SJSA1 (cell line): ENCODE measurements around the gene SRRM5. TPM values are rescaled to one million over a fixed set of nuclear protein-coding genes. Genes with fewer than 3 reads are reported as not detected.
"Not testable (repeated sequence)": the region's sequence is repeated elsewhere in the genome, so short reads cannot be mapped to it uniquely, and the experiment has no call there.

ENCODE experiments used
- DNase-seq, 2 experiments: peaks; one replicate each; pipeline ENCODE4 v3.0.0-alpha.2; 2015 to 2020; ENCODE audit warnings: low spot score in 2 of 2, low read depth in 1 of 2
- H3K27ac ChIP-seq: fragments of 250-450 bp; sonication (Bioruptor Pico); 2 replicates; pipeline ENCODE4 v1.5.1; 2020; ENCODE audit warnings: mild to moderate bottlenecking, moderate library complexity
- H3K27me3 ChIP-seq: fragments of 250-450 bp; sonication (Bioruptor Pico); replicated peaks from 2 replicates; pipeline ENCODE4 v1.5.1; 2020; ENCODE audit warnings: mild to moderate bottlenecking, moderate library complexity
- H3K36me3 ChIP-seq: fragments of 250-450 bp; sonication (Bioruptor Pico); 2 replicates; pipeline ENCODE4 v1.5.1; 2020; ENCODE audit warnings: mild to moderate bottlenecking
- H3K4me1 ChIP-seq: fragments of 250-450 bp; sonication (Bioruptor Pico); replicated peaks from 2 replicates; pipeline ENCODE4 v1.6.1; 2021; ENCODE audit warnings: mild to moderate bottlenecking
- H3K4me3 ChIP-seq: fragments of 250-450 bp; sonication (Bioruptor Pico); 2 replicates; pipeline ENCODE4 v1.5.1; 2020; ENCODE audit warnings: mild to moderate bottlenecking
- H3K9me3 ChIP-seq: fragments of 250-450 bp; sonication (Bioruptor Pico); replicated peaks from 2 replicates; pipeline ENCODE4 v1.5.1; 2020; ENCODE audit warnings: mild to moderate bottlenecking
- total RNA-seq: library from RNA; depleted of rRNA; stranded (reverse); fragments of >200 nt; shearing (Covaris generic); gene quantifications from 2 replicates; pipeline ENCODE4 v1.2.3, GENCODE V29; 2014

The SRRM5 gene
- total RNA-seq, 1 experiment from 2014 or later = not detected

DNA sequence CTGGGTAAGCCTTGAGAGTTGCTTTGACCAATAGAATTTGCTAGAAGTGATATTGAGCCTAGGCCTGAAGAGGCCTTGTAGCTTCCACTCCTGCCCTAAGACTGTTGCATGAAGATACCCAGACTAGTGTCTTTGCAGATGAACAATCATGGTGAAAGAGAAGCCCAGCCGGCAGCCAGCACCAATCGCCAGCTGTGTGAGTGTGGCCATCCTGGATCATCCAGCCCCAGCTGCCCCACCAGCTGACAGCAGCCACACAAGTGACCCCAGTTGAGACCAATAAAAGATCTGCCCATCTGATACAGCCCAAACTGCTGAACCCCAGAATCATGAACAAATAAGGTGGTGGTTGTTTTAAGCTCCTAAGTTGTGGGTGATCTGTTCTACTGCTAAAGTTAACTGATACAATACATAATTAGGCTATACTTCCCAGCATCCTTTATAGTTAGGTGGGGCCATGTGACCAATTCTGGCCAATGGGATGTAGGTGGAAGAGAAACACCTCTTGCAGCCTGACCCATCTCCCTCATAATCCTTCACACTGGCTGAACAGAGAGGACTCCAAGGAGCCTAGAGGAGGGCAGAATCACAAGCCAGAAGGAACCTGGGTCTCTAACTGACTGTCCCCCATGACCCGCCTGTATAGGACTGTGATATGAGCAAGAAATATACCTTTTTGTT lies 16.9 kb downstream of the SRRM5 start:
- peaks cover 14% of the 10 kb centered on the region; the same call in 1 of the 2 replicates for H3K27me3 ChIP-seq
- no peak overlapping the region for H3K27ac ChIP-seq
- no peak overlapping the region for H3K4me3 ChIP-seq
- no peaks in the 10 kb centered on the region for H3K36me3 ChIP-seq
- no peak for DNase-seq
- no peaks in the 10 kb centered on the region for H3K9me3 ChIP-seq
- H3K4me1 ChIP-seq = no peaks in the 10 kb centered on the region

DNA sequence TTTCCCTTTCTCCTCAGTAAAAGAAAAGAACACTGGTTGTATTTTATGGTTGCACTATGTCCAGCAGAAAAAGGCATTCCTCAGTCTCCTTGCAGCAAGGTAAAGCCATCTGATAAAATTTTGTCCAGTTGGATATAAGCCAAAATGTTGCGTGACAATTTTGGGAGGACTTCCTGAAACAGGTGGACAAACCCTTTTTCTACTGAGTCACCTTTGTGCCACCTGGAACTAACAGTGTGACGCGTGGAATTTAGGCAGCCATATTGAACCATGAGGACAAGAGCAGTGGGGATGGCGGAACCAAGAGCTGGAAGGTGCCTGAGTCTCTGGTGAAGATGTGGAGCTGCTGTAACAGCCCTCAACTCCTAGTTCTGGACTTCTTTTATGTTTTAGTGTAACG lies 19.6 kb downstream of the SRRM5 start:
- Histone ChIP-seq H3K36me3 (no peaks in the 10 kb centered on the region), H3K27ac (no peak overlapping the region), H3K4me3 (no peak overlapping the region), H3K4me1 (no peaks in the 10 kb centered on the region), H3K9me3 (no peaks in the 10 kb centered on the region), H3K27me3 (peaks cover 23% of the 10 kb centered on the region; the same call in 1 of the 2 replicates)
- DNase-seq = no peak

DNA sequence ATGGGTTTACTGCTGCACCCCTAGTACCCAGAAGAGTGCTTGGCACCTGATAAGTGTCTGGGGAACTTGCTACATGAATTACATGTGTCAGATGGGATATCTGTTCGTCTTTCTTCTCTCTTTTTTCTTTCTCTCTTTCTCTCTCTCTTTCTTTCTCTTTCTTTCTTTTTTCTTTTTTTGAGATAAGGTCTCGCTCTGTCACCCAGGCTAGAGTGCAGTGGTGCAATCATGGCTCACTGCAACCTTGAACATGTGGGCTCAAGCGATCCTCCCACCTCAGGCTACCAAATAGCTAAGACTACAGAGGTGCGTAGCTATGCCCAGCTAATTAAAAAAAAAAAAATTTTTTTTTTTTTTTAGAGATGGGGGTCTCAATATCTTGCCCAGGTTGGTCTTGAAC lies 21.6 kb downstream of the SRRM5 start:
- Histone ChIP-seq H3K36me3 (no peaks in the 10 kb centered on the region), H3K9me3 (no peaks in the 10 kb centered on the region), H3K27me3 (peaks cover 40% of the 10 kb centered on the region), H3K27ac (no peak overlapping the region), H3K4me1 (no peaks in the 10 kb centered on the region), H3K4me3 (no peak overlapping the region)
- DNase-seq = no peak

DNA sequence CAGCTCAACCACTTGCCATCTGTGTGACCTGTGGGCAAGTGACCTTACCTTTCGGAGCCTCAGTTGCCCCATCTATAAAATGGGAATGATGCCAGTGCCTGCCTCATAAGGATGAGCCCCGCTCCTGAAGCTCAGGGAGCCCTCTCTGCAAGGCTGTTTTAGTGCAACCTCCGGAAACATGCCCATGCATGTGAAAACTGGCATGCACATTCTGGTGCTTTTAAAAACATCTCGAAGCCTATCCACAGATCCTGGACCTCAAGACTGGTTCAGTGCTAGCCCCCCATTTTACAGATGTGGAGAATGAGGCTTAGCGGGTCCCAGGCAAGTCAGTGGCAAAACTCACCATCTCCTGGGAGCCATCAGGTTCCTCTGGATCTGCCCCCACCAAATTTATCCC lies 22.2 kb downstream of the SRRM5 start:
- no peak overlapping the region for H3K27ac ChIP-seq
- no peak overlapping the region for H3K4me3 ChIP-seq
- no peaks in the 10 kb centered on the region for H3K4me1 ChIP-seq
- no peak for DNase-seq
- no peaks in the 10 kb centered on the region for H3K9me3 ChIP-seq
- no peaks in the 10 kb centered on the region for H3K36me3 ChIP-seq
- peaks cover 45% of the 10 kb centered on the region for H3K27me3 ChIP-seq

DNA sequence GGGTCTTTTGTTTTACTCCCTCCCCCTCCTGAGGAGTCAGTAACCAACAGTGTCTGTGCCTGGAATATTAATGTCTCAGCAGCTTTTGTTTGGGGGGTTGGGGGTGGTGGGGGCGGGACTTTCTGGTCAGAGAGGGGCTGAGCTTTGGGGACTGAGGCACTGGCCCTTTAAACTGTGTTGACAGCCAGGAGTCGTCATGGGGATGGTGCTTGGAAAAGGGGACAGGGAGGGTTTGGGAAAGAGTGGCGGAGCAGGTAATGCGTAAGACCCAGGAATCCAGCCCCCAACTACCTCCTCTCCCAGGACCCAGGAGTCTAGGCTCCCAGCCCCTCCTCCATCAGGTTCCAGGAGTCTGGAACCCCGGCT lies 22.6 kb downstream of the SRRM5 start:
- DNase-seq = no peak
- H3K36me3 ChIP-seq = no peaks in the 10 kb centered on the region
- peaks cover 44% of the 10 kb centered on the region for H3K27me3 ChIP-seq
- no peak overlapping the region for H3K4me3 ChIP-seq
- H3K27ac ChIP-seq = no peak overlapping the region
- H3K4me1 ChIP-seq = 0 out of 2 replicates have a peak, but pooled peaks cover 3% of the 10 kb centered on the region
- H3K9me3 ChIP-seq = no peaks in the 10 kb centered on the region

DNA sequence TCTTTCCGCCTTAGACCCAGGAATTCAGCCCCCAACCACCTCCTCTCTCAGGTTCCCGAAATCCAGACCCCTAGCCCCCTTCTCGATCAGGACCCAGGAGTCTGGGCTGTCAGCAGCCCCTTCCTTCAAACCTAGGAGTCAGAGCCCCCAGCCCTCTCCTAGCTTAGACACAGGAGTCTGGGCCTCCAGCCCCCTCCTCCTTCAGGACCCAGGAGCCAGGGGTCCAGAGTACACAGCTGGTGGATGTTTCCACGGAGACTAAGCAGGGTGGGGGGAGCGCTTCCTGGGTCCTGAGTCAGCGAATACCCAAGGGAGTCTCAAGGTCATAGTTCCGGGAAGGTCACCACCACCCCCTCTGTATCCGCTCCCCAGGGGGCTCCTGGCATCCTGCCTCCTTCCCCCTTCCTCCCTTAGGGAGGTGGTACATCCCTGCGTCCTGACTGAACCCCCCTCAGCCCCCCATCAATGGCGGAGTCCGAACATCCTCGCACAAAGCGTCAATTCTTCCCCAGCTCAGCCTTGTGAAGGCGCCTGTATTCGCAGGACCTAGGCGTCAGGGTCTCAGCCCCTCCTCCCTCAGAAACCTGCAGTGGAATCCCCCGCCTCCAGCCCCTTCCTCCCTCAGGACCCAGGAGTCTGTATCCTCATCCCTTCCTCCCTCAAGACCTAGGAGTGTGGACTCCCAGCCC lies 23.1 kb downstream of the SRRM5 start:
- H3K4me3 ChIP-seq = no peak overlapping the region
- peaks cover 5% of the 10 kb centered on the region for H3K4me1 ChIP-seq
- H3K9me3 ChIP-seq = no peaks in the 10 kb centered on the region
- H3K27me3 ChIP-seq = peaks cover 46% of the 10 kb centered on the region
- no peak overlapping the region for H3K27ac ChIP-seq
- no peaks in the 10 kb centered on the region for H3K36me3 ChIP-seq
- no peak for DNase-seq

DNA sequence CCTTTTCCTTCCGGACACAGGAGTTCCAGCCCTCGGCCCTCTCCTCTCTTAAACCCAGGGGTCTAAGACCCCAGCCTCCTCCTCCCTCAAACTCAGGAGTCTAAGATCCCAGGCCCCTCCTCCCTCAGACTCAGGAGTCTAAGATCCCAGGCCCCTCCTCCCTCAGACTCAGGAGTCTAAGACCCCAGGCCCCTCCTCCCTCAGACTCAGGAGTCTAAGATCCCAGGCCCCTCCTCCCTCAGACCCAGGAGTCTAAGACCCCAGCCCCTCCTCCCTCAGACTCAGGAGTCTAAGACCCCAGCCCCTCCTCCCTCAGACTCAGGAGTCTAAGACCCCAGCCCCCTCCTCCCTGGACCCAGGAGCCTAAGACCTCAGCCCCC lies 23.7 kb downstream of the SRRM5 start:
- H3K4me3 ChIP-seq, H3K27ac ChIP-seq, DNase-seq, H3K36me3 ChIP-seq, H3K4me1 ChIP-seq, H3K9me3 ChIP-seq: not testable (repeated sequence)
- H3K27me3 ChIP-seq = peaks cover 50% of the 10 kb centered on the region

DNA sequence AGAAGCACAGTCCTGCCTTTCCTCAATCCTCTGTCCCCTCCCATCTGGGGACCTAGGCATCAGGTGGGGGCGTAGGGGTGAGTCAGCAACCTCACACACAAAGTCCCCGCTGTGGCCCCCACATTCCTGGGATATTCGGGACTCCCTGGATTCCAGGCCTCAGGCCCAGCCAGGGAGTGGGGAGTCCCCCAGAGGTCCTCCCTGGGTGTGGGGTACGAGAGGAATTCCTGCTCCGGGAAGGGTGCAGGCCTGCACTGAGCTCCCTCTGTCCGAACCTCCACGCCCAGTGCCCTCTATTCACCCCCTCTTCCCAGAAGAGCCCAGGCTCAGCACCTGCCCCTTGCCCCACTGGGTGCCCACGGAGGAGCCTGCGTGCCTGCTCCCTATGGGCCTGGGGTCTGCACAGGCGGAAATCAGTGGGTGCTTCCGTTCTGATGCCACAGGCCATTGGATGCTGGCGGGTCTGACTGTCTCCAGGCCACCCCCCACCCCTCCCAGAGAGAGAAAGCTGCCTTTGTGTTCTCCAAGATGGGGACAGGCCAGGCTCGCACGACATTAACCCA lies 24.3 kb downstream of the SRRM5 start:
- Histone ChIP-seq H3K36me3 (no peaks in the 10 kb centered on the region), H3K4me1 (peaks cover 7% of the 10 kb centered on the region), H3K27me3 (peaks cover 50% of the 10 kb centered on the region), H3K4me3 (no peak overlapping the region), H3K9me3 (no peaks in the 10 kb centered on the region), H3K27ac (no peak overlapping the region)
- no peak for DNase-seq

DNA sequence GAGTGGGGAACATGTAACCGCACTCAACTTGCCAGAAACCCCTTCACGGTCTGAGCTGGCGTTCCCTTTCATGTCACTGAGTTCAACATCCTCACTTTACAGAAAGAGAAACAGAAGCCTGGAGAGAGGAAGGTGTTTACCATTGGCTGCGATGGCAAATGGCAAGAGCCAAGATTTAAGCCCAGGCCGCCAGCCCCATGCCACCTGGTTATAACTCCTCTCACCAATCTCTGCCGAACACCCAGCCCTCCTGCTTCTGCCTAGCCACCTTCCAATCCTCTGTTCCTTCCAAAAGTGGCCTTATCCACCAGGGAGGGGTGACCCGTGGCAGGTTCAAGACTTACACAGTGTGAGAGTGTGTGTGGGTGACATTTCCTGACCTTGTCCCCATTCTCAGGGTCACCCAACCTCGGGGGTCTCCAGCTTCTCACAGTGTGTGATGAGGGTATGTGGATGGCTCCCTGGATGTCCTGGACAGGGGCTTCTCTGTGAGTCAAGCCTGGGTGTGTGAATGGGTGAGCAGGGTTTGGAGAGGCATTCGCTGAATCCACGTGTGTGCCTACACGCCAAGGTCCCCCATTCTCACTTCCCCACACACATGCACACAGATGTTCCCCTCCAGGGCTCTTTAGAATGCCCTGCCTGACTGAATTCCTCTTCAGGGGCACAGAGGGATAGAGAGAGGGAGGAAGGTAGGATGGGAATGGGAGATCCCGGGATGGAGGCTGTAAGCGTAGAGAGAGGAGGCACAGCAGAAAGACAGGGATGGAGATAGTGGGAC lies 26.5 kb downstream of the SRRM5 start:
- Histone ChIP-seq H3K9me3 (no peaks in the 10 kb centered on the region), H3K4me1 (peaks cover 7% of the 10 kb centered on the region), H3K4me3 (no peak overlapping the region), H3K27me3 (peaks cover 46% of the 10 kb centered on the region), H3K36me3 (no peaks in the 10 kb centered on the region), H3K27ac (no peak overlapping the region)
- DNase-seq = no peak

DNA sequence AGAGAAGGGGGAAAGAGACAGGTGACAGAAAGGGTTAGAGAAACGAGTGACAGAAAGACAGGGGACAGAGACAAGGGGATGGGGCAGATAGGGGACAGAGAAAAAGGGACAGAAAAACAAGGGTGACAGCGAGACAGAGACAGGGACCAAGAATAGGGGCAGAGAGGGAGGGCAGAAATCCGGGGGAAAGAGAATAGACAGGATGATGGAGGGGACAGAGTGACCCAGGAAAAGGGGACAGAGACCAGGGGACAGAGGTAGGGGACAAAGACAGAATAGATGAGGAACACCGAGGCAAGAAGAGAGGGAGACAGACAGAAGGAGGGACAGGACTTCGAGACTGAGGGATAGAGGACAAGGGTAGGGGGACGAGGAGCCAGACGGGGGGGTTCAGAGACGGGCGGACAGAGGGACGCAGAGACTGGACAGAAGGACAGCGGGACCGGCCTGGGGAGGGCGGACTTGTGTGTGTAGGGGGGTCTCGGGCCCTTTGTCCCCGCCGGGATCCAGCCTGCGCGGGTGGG lies 27.2 kb downstream of the SRRM5 start:
- no peak for DNase-seq
- Histone ChIP-seq H3K27me3 (peaks cover 44% of the 10 kb centered on the region), H3K4me1 (peaks cover 7% of the 10 kb centered on the region), H3K9me3 (no peaks in the 10 kb centered on the region), H3K27ac (no peak overlapping the region), H3K36me3 (no peaks in the 10 kb centered on the region), H3K4me3 (no peak overlapping the region)

DNA sequence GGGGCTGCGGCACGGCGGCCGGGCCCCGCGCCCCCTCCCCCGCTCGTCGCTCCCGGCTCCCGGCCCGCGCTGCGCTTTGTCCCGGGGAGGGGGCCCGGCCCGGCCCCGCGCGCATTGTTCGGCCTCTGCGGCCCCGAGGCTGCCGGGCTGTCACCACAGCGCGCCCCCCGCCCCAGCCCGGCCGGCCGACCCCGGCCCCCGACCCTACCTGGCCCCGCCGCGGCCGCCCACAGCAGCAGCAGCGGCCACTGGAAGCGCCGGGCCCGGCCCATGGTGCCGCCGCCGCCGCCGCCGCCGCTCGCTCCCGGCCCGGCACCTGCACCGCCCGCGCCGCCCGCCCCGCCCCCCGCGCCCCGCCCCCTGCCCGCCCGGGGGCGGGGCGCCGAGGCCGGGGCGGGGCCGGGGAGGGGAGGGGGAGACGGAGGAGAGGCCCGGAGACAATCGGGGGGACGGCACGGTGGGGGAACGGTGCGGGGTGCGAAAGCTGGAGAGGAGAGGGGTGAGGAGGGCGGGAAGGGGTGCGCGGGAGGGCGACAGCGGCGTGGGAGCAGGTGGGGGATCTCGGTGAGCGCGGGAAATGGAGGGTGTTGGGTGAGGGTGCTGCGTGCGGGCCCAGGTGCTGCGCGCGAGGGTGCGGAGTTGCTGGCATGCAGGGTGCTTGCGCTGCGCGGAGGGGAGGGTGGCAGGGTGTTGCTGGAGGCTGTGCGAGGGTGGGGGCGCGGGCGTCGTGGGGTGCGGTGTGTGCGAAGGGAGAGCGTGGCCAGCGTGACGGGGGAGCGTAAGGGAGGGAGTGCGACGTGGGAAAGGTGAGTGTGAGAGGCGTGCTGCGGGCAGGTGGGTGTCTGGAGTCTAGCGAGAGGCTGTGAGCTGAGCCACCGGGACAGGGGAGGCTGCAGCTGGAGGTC lies 27.9 kb downstream of the SRRM5 start, which contains the start of gene CADM4:
Gene CADM4, minus strand, starts transcription at position 332 of the 905 bp plus-strand sequence. Its CDS starts 60 bp downstream, at position 272.
- Histone ChIP-seq H3K27ac (no peak within 1 kb of the TSS), H3K36me3 (no peaks in the 10 kb centered on the region), H3K27me3 (peaks cover 41% of the 10 kb centered on the region), H3K4me1 (peaks cover 7% of the 10 kb centered on the region), H3K9me3 (no peaks in the 10 kb centered on the region), H3K4me3 (no peak within 1 kb of the TSS)
- DNase-seq = no peak

DNA sequence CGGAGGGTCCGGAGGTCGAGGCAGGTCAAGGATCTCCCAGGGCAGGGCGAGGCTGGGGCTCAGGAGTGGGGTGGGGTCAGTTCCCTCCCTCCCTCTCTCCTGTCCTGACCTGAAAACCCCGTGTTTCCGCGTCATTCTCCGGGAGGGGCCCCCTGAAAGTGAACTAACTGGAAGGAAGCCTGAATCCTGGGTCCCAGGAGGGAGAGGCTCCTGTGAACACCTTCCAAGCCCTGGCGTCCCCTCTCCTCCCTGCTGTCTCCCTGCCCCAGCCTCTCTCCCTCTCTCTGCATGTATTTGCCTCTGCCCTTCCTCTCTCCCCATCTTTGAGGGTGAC lies 28.5 kb downstream of the SRRM5 start:
- Histone ChIP-seq H3K4me3 (no peak overlapping the region), H3K4me1 (peaks cover 7% of the 10 kb centered on the region), H3K36me3 (no peaks in the 10 kb centered on the region), H3K9me3 (no peaks in the 10 kb centered on the region), H3K27me3 (peaks cover 37% of the 10 kb centered on the region), H3K27ac (no peak overlapping the region)
- DNase-seq = no peak

DNA sequence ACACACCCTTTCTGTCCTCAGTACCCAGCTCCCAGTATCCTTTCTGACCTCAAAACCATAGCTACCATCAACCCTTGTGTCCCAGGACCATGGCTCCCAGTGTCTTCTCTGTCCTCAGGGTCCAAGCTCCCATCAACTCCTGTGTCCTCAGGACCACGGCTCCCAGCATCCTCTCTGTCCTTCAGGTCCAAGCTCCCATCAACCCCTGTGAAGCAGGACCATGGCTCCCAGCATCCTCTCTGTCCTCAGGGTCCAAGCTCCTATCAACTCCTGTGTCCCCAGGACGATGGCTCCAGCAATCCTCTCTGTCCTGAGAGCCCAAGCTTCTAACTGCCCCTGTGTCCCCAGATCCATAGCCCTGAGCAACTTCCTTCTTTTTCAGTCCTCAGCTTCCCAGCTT lies 29.4 kb downstream of the SRRM5 start:
- H3K27ac ChIP-seq = no peak overlapping the region

More for the DNA sequence above, 29.4 kb downstream of the SRRM5 start:
- Histone ChIP-seq H3K4me1 (peaks cover 7% of the 10 kb centered on the region), H3K9me3 (no peaks in the 10 kb centered on the region), H3K27me3 (peaks cover 37% of the 10 kb centered on the region), H3K36me3 (no peaks in the 10 kb centered on the region), H3K4me3 (no peak overlapping the region)
- no peak for DNase-seq
